Measurements from ENCODE around the gene C3orf52.

- TF ChIP-seq CTCF (IDR thresholded peaks at IDR 0.05): no peak
- TF ChIP-seq POLR2A (IDR thresholded peaks at IDR 0.05): no peak
Observed at GRCh38 chr3:112133626-112134334, 47.6 kb downstream of the C3orf52 start.
